K562 (cell line): ENCODE data around the gene TBXAS1. TPM values are rescaled to one million over a fixed set of nuclear protein-coding genes. Genes with fewer than 3 reads are reported as not detected.
A peak's percentile ranks its signal among the peaks of the same experiment; 100 is the strongest.

ENCODE experiments used
- ARHGAP35 ChIP-seq: fragments of 450-650 bp; IDR thresholded peaks from 2 replicates; pipeline ENCODE4 v1.6.1; 2018; ENCODE audit not compliant: partially characterized antibody
- CAMTA2 ChIP-seq: fragments of 250-450 bp; sonication (Bioruptor Pico); conservative IDR thresholded peaks from 2 replicates; pipeline ENCODE4 v1.5.1; 2022
- CBX5 ChIP-seq: IDR thresholded peaks from 2 replicates; pipeline ENCODE4 v1.6.1; 2014; ENCODE audit warnings: low read depth, borderline replicate concordance
- EHMT2 ChIP-seq: fragments of 450-650 bp; IDR thresholded peaks from 2 replicates; pipeline ENCODE4 v1.6.1; 2018; ENCODE audit warnings: antibody characterized with exemption
- GATAD2B ChIP-seq: fragments of 450-650 bp; IDR thresholded peaks from 2 replicates; pipeline ENCODE4 v1.6.1; 2017; ENCODE audit warnings: mild to moderate bottlenecking, borderline replicate concordance
- L3MBTL2 ChIP-seq: fragments of 450-650 bp; IDR thresholded peaks from 2 replicates; pipeline ENCODE4 v1.6.1; 2016; ENCODE audit warnings: mild to moderate bottlenecking, moderate library complexity
- LARP7 ChIP-seq: fragments of 450-650 bp; IDR thresholded peaks from 2 replicates; pipeline ENCODE4 v1.6.1; 2016
- MBD2 ChIP-seq: sonication (generic); IDR thresholded peaks from 2 replicates; pipeline ENCODE4 v1.6.1; 2016; ENCODE audit warnings: low read depth, borderline replicate concordance
- MEIS2 ChIP-seq: fragments of 450-650 bp; IDR thresholded peaks from 2 replicates; pipeline ENCODE4 v1.6.1; 2014; ENCODE audit warnings: mild to moderate bottlenecking; ENCODE audit not compliant: partially characterized antibody
- NCOR1 ChIP-seq: fragments of 450-650 bp; IDR thresholded peaks from 2 replicates; pipeline ENCODE4 v1.6.1; 2016; ENCODE audit warnings: mild to moderate bottlenecking, moderate library complexity
- NFIC ChIP-seq: fragments of 450-650 bp; IDR thresholded peaks from 2 replicates; pipeline ENCODE4 v1.6.1; 2017; ENCODE audit warnings: mild to moderate bottlenecking, inconsistent platforms
- NR3C1 ChIP-seq: sonication (generic); formaldehyde crosslinking; IDR thresholded peaks from 2 replicates; pipeline ENCODE4 v1.8.1; 2022; ENCODE audit warnings: missing genetic modification reagents
- PHF20 ChIP-seq: fragments of 450-650 bp; IDR thresholded peaks from 2 replicates; pipeline ENCODE4 v1.6.1; 2018; ENCODE audit not compliant: partially characterized antibody
- PTTG1 ChIP-seq: fragments of 450-650 bp; IDR thresholded peaks from 2 replicates; pipeline ENCODE4 v1.6.1; 2016; ENCODE audit warnings: low read depth, mild to moderate bottlenecking, missing genetic modification characterization, missing compliant biosample characterization
- RAD21 ChIP-seq, 2 experiments: fragments of 250-450 bp in 1 of 2; fragments of 450-650 bp in 1 of 2; sonication (Bioruptor Pico) in 1 of 2; formaldehyde crosslinking in 1 of 2; IDR thresholded peaks in 1 of 2; conservative IDR thresholded peaks in 1 of 2; 2 replicates each; pipeline versions ENCODE4 v1.4.0 to v1.8.0; 2020 to 2022; ENCODE audit warnings: mild to moderate bottlenecking in 2 of 2, moderate library complexity in 1 of 2
- SIN3A ChIP-seq, 2 experiments: fragments of 150-350 bp in 1 of 2; IDR thresholded peaks; 2 replicates each; pipeline ENCODE4 v1.6.1; 2011 to 2016; ENCODE audit warnings: borderline replicate concordance in 2 of 2, low read depth in 2 of 2, low read length in 2 of 2, mild to moderate bottlenecking in 2 of 2, moderate library complexity in 2 of 2; ENCODE audit not compliant: control insufficient read depth in 1 of 2
- SMAD1 ChIP-seq: fragments of 150-350 bp; IDR thresholded peaks from 2 replicates; pipeline ENCODE4 v1.6.1; 2014; ENCODE audit warnings: low read length, low read depth; ENCODE audit not compliant: partially characterized antibody
- SUPT5H ChIP-seq: fragments of 450-650 bp; IDR thresholded peaks from 2 replicates; pipeline ENCODE4 v1.6.1; 2016
- TAF1 ChIP-seq: IDR thresholded peaks from 2 replicates; pipeline ENCODE4 v1.6.1; 2011; ENCODE audit warnings: mild to moderate bottlenecking, low read length, moderate library complexity; ENCODE audit not compliant: insufficient read depth, control insufficient read depth, severe bottlenecking; ENCODE audit errors: extremely low read depth
- TEAD4 ChIP-seq, 2 experiments: sonication (generic) in 1 of 2; formaldehyde crosslinking in 1 of 2; IDR thresholded peaks; 2 replicates each; pipeline versions ENCODE4 v1.6.1 to v1.8.0; 2012 to 2022; ENCODE audit warnings: borderline replicate concordance in 1 of 2, inconsistent platforms in 1 of 2, low read length in 1 of 2, mild to moderate bottlenecking in 1 of 2, missing genetic modification reagents in 1 of 2
- TRIM24 ChIP-seq, 2 experiments: fragments of 450-650 bp; IDR thresholded peaks; 2 replicates each; pipeline ENCODE4 v1.6.1; 2016
- ZBTB17 ChIP-seq: fragments of 450-650 bp; formaldehyde crosslinking; IDR thresholded peaks from 2 replicates; pipeline ENCODE4 v1.4.0; 2020; ENCODE audit warnings: mild to moderate bottlenecking
- ZNF12 ChIP-seq: sonication (generic); formaldehyde crosslinking; IDR thresholded peaks from 2 replicates; pipeline ENCODE4 v1.4.0; 2020; ENCODE audit warnings: mild to moderate bottlenecking, missing genetic modification reagents
- ZNF263 ChIP-seq: sonication (generic); formaldehyde crosslinking; IDR thresholded peaks from 2 replicates; pipeline ENCODE4 v1.8.0; 2022; ENCODE audit warnings: mild to moderate bottlenecking, missing genetic modification reagents, borderline replicate concordance
- ZNF445 ChIP-seq: fragments of 250-450 bp; sonication (Bioruptor Pico); IDR thresholded peaks from 2 replicates; pipeline ENCODE4 v1.4.0; 2020; ENCODE audit warnings: low read depth, mild to moderate bottlenecking, moderate library complexity
- ZNF644 ChIP-seq: fragments of 200-800 bp; sonication (Bioruptor generic); IDR thresholded peaks from 2 replicates; pipeline ENCODE4 v1.6.1; 2016; ENCODE audit warnings: low read depth, missing genetic modification characterization, missing compliant biosample characterization
- polyA plus RNA-seq, 8 experiments: library from polyadenylated mRNA; depleted of rRNA in 4 of 8; stranded (reverse) in 5 of 8; unstranded in 3 of 8; fragments of >200 nt; fragmentation: Nextera tagmentation in 2 of 8; fragmentation: Illumina TruSeq in 1 of 8; extraction: Ambion mirVana in 2 of 8; extraction: Trizol in 1 of 8; gene quantifications; 2 replicates each; pipeline versions ENCODE4 v1.2.1 to v1.2.3, GENCODE V29; 2011 to 2014; ENCODE audit warnings: inconsistent platforms in 1 of 8, missing spikeins in 1 of 8
- total RNA-seq, 7 experiments: library from RNA; depleted of rRNA in 6 of 7; stranded (reverse); fragments of >200 nt in 6 of 7; fragmentation: Illumina TruSeq in 2 of 7; extraction: Trizol in 2 of 7; gene quantifications; 2 replicates each; pipeline versions ENCODE4 v1.2.1 to v1.2.3, GENCODE V29; 2011 to 2021; ENCODE audit warnings: low replicate concordance in 1 of 7
- TF ChIP-seq, protein P1 (sequence below): fragments of 250-450 bp; sonication (Bioruptor Pico); IDR thresholded peaks from 2 replicates; pipeline ENCODE4 v1.5.0; 2021; ENCODE audit warnings: mild to moderate bottlenecking, moderate library complexity

TBXAS1 gene
- total and polyA plus RNA-seq, 9 of the 15 experiments (the other 6 are each of a cell fraction or from before 2014, with no cell fraction given), result 1.1 to 8.3 (median 1.9) TPM

GRCh38 chr7:139976838-139977656 is 148.0 kb downstream of the TBXAS1 start (continued):
- TF ChIP-seq SIN3A (IDR thresholded peaks at IDR 0.05; ENCODE audit: borderline replicate concordance in 2 of 2, control insufficient read depth in 1 of 2, low read depth in 2 of 2, low read length in 2 of 2) (0 out of 4 replicates have a peak, but pooled peaks have one; percentile 29 to 67), ARHGAP35 (peak; percentile 89), TAF1 (peak; percentile 80), PTTG1 (tag) (no peak), EHMT2 (peak; percentile 85), MEIS2 (no peak), MBD2 (peak; percentile 64; the same call in 1 of the 2 replicates), LARP7 (peak; percentile 89; the same call in 1 of the 2 replicates), PHF20 (peak; percentile 69), ZNF445 (CRISPR knock-in tag) (no peak), NCOR1 (no peak; the same call in 1 of the 2 replicates), TRIM24 (IDR thresholded peaks at IDR 0.05) (peak in 1 of 2 experiments; percentile 62; a peak in 3 of 4 replicates), SMAD1 (no peak), RAD21 (CRISPR knock-in tag; conservative IDR thresholded peaks at IDR 0.05 in 1 of 2, IDR thresholded peaks at IDR 0.05 in 1 of 2) (peak in 1 of 2 experiments; percentile 10; a peak in 1 of 4 replicates), L3MBTL2 (peak; percentile 78), GATAD2B (0 out of 2 replicates have a peak, but pooled peaks have one; percentile 29), NFIC (peak; percentile 47), NR3C1 (CRISPR knock-in tag) (no peak), TEAD4 (IDR thresholded peaks at IDR 0.05; ENCODE audit: low read length) (peak; percentile 39), TEAD4 (CRISPR knock-in tag; IDR thresholded peaks at IDR 0.05; ENCODE audit: borderline replicate concordance) (no peak), CBX5 (peak; percentile 47; the same call in 1 of the 2 replicates), ZBTB17 (CRISPR knock-in tag) (0 out of 2 replicates have a peak, but pooled peaks have one; percentile 52), SUPT5H (peak; percentile 96), ZNF12 (0 out of 2 replicates have a peak, but pooled peaks have one; percentile 52), ZNF263 (CRISPR knock-in tag) (no peak), CAMTA2 (CRISPR knock-in tag) (no peak), ZNF644 (tag) (peak; percentile 68; the same call in 1 of the 2 replicates)
- TF ChIP-seq, protein P1, sequence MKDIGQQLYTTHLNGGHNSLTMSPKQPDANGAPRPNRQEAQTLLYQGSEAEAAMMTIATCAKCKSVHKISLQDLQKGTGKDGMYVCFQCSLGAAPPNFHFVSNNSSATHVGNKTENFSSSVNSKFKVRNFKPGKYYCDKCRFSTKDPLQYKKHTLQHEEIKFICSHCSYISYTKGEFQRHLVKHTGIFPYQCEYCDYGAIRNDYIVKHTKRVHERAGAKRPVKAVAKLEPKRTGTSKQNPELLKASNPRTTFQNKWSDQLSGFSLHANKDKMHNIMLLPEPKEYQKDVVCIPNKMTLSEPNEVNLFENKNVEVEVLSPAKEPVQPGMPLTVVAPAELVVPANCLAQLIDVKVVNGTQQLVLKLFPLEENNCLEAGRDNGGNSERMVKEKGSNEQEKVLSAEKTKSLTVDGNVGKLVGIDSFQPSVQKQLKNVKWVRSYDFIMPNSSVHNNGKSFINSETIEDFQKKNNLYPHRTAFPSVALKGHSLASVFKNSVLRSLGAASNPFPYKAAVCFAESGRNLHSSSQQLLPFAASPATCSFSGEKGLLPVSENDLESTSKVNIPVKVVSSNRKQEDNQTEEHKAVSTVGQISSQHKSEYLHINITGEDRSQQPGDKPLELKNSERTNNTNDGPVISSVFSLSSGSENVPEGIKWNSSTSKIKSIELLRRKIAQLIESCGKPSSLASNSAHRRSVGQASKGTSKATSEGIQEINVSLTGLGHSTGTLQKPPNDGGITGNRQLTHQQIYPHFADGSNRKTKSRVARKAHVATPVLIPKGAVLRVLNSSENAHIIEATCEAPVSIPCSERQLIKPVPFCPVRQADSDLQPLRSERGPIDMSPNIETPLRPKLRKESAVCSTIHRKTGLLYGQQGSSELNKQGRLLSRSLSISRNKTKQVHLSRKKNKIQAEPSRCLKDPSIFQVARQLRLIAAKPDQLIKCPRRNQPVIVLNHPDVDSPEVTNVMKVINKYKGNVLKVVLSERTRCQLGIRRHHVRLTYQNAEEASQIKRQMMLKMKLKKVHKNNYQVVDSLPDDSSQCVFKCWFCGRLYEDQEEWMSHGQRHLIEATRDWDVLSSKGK (CRISPR knock-in tag), result no peak
